HepG2 (cell line): Measurements from ENCODE around the gene LYRM1. TPM values are rescaled to one million over a fixed set of nuclear protein-coding genes. Genes with fewer than 3 reads are reported as not detected.

ENCODE experiments used
- ATAC-seq: fragments of 200-7000 bp; cut with Tn5 transposase; 3 replicates; pipeline ENCODE4 v1.9.1; 2020; ENCODE audit warnings: mild to moderate bottlenecking, moderate library complexity
- BruUV-seq: library from RNA; stranded (reverse); fragments of 400-500 nt; replicated peaks from 2 replicates; lab custom pipeline; 2021; lab: Mats Ljungman, UMichigan
- CTCF ChIA-PET: fragments of 300-600 bp; formaldehyde crosslinking; extraction: SDS; loops from one replicate; lab custom pipeline; 2021; ENCODE audit warnings: low total read pairs, inconsistent platforms, low intra/inter-chr PET ratio; lab: Yijun Ruan, JAX
- POLR2A ChIA-PET: fragments of 350-600 bp; sonication (Branson Sonifier 250); formaldehyde crosslinking; loops from one replicate; lab custom pipeline; 2020; ENCODE audit warnings: antibody characterized with exemption, inconsistent platforms; lab: Yijun Ruan, JAX
- DNase-seq: peaks from one replicate; pipeline ENCODE4 v3.0.0-alpha.2; 2015; ENCODE audit warnings: low spot score
- FAIRE-seq: peaks from 3 replicates; lab custom pipeline; 2011; peaks lifted over from hg19 to GRCh38; lab: Jason Lieb, UNC
- H2AFZ ChIP-seq: one replicate; pipeline ENCODE4 v1.6.1; 2011; ENCODE audit warnings: low read length, inconsistent platforms
- H3K27ac ChIP-seq: fragments of 300-600 bp; 3 replicates; pipeline ENCODE4 v1.8.0; 2011; ENCODE audit warnings: mixed run types, mild to moderate bottlenecking, mixed read lengths, low read length, inconsistent platforms; ENCODE audit not compliant: insufficient read depth; ENCODE audit errors: extremely low read length
- H3K27me3 ChIP-seq, 2 experiments: fragments of 200-600 bp in 1 of 2; 2 replicates in 1 of 2; 3 replicates in 1 of 2; pipeline versions ENCODE4 v1.6.0 to v1.8.0; 2011; ENCODE audit warnings: low read length in 2 of 2, mild to moderate bottlenecking in 2 of 2, moderate library complexity in 2 of 2, inconsistent platforms in 1 of 2; ENCODE audit not compliant: insufficient read depth in 2 of 2, control insufficient read depth in 1 of 2
- H3K36me3 ChIP-seq, 2 experiments: fragments of 200-600 bp in 1 of 2; replicated peaks in 1 of 2; 2 replicates in 1 of 2; 3 replicates in 1 of 2; pipeline versions ENCODE4 v1.5.1 to v1.8.0; 2011; ENCODE audit warnings: low read length in 2 of 2, inconsistent platforms in 1 of 2; ENCODE audit not compliant: insufficient read depth in 2 of 2, control insufficient read depth in 1 of 2
- H3K4me1 ChIP-seq: 2 replicates; pipeline ENCODE4 v1.5.1; 2012; ENCODE audit warnings: low read length, inconsistent platforms; ENCODE audit not compliant: insufficient read depth
- H3K4me2 ChIP-seq: 2 replicates; pipeline ENCODE4 v1.6.0; 2011; ENCODE audit warnings: low read depth, low read length, inconsistent platforms
- H3K4me3 ChIP-seq, 3 experiments: fragments of 200-600 bp in 1 of 3; sonication (generic), shearing (Covaris generic) in 1 of 3; replicated peaks in 1 of 3; 2 replicates each; pipeline ENCODE4 v1.5.1; 2011 to 2016; ENCODE audit warnings: low read length in 3 of 3, inconsistent platforms in 2 of 3, low read depth in 2 of 3, mild to moderate bottlenecking in 2 of 3, control low read depth in 1 of 3, mixed read lengths in 1 of 3; ENCODE audit not compliant: insufficient read depth in 1 of 3
- H3K79me2 ChIP-seq: one replicate; pipeline ENCODE4 v1.6.1; 2011; ENCODE audit warnings: low read length, inconsistent platforms; ENCODE audit not compliant: insufficient read depth
- H3K9ac ChIP-seq: 2 replicates; pipeline ENCODE4 v1.6.0; 2011; ENCODE audit warnings: mild to moderate bottlenecking, low read depth, low read length, inconsistent platforms; ENCODE audit not compliant: insufficient read depth
- H3K9me3 ChIP-seq: 2 replicates; pipeline ENCODE4 v1.5.1; 2012; ENCODE audit warnings: mild to moderate bottlenecking, low read length
- H4K20me1 ChIP-seq: 2 replicates; pipeline ENCODE4 v1.6.0; 2011; ENCODE audit warnings: inconsistent platforms, mild to moderate bottlenecking, low read length, moderate library complexity; ENCODE audit not compliant: insufficient read depth
- FOSL1 ChIP-seq: sonication (generic); formaldehyde crosslinking; IDR thresholded peaks from 2 replicates; pipeline ENCODE4 v1.9.0; 2021; ENCODE audit warnings: missing genetic modification reagents, borderline replicate concordance
- GPBP1L1 ChIP-seq: sonication (generic); formaldehyde crosslinking; IDR thresholded peaks from 2 replicates; pipeline ENCODE4 v1.5.0; 2020; ENCODE audit warnings: mild to moderate bottlenecking, missing genetic modification reagents
- HNRNPK ChIP-seq: fragments of 200-400 bp; formaldehyde crosslinking; IDR thresholded peaks from 2 replicates; pipeline ENCODE4 v1.6.1; 2018; ENCODE audit warnings: low read length, low read depth, moderate library complexity, mild to moderate bottlenecking; ENCODE audit not compliant: poor library complexity, severe bottlenecking
- IRF1 ChIP-seq: sonication (generic); formaldehyde crosslinking; IDR thresholded peaks from 2 replicates; pipeline ENCODE4 v1.4.0; 2020; ENCODE audit warnings: low read depth, mild to moderate bottlenecking, missing genetic modification reagents
- KLF6 ChIP-seq: IDR thresholded peaks from 2 replicates; pipeline ENCODE4 v1.8.0; 2016; ENCODE audit warnings: missing biosample characterization, missing genetic modification reagents
- SP1 ChIP-seq, 2 experiments: fragments of 450-650 bp in 1 of 2; sonication (generic) in 1 of 2; formaldehyde crosslinking in 1 of 2; IDR thresholded peaks; 2 replicates each; pipeline versions ENCODE4 v1.4.0 to v1.6.1; 2016 to 2020; ENCODE audit warnings: missing genetic modification reagents in 1 of 2
- THAP9 ChIP-seq: sonication (generic); formaldehyde crosslinking; IDR thresholded peaks from 2 replicates; pipeline ENCODE4; 2020; ENCODE audit warnings: missing genetic modification reagents, mild to moderate bottlenecking, borderline replicate concordance
- ZBTB20 ChIP-seq: sonication (generic); formaldehyde crosslinking; IDR thresholded peaks from 2 replicates; pipeline ENCODE4 v1.8.1; 2023; ENCODE audit warnings: missing genetic modification reagents, low read depth, mild to moderate bottlenecking, borderline replicate concordance
- ZNF724P ChIP-seq: sonication (generic); formaldehyde crosslinking; IDR thresholded peaks from 2 replicates; pipeline ENCODE4 v1.8.0; 2022; ENCODE audit warnings: missing genetic modification reagents, borderline replicate concordance
- ZNF777 ChIP-seq: sonication (generic); formaldehyde crosslinking; IDR thresholded peaks from 2 replicates; pipeline ENCODE4 v1.4.0; 2020; ENCODE audit warnings: missing genetic modification reagents
- ZSCAN30 ChIP-seq: sonication (generic); formaldehyde crosslinking; IDR thresholded peaks from 2 replicates; pipeline ENCODE4 v1.5.0; 2020; ENCODE audit warnings: mild to moderate bottlenecking, missing genetic modification reagents
- WGBS: methylation state at CpG from one replicate; pipeline ENCODE4 v1.1.6; 2017; ENCODE audit warnings: low lambda C conversion rate; 5-methylcytosine and 5-hydroxymethylcytosine counted together
- in situ Hi-C: cut with HindIII; loops from 2 replicates; pipeline ENCODE4 v1.10.0; 2017; ENCODE audit warnings: low pct_unique_long_range_greater_than_20kb; ENCODE audit not compliant: extremely low pct_ligation_motif_present
- intact Hi-C: fragments of 100-400 bp; cut with micrococcal nuclease; formaldehyde crosslinking; loops from one replicate; pipeline ENCODE4 v1.10.0; 2022; ENCODE audit not compliant: unreplicated experiment
- polyA plus RNA-seq, 8 experiments: library from polyadenylated mRNA; depleted of rRNA in 3 of 8; stranded (reverse) in 7 of 8; unstranded in 1 of 8; fragments of >200 nt; fragmentation: Illumina TruSeq in 4 of 8; extraction: Trizol in 4 of 8; gene quantifications; 2 replicates each; pipeline versions ENCODE4 v1.2.1 to v1.2.3, GENCODE V29; 2011 to 2016; ENCODE audit warnings: low read depth in 4 of 8, missing spikeins in 1 of 8, mixed read lengths in 1 of 8; ENCODE audit not compliant: insufficient read depth in 1 of 8
- total RNA-seq, 5 experiments: library from RNA; depleted of rRNA; stranded (reverse); fragments of >200 nt; fragmentation: Illumina TruSeq; extraction: Trizol; gene quantifications; 2 replicates each; pipeline ENCODE4 v1.2.3, GENCODE V29; 2016; ENCODE audit warnings: low read depth in 1 of 5
- TF ChIP-seq, protein P1 (sequence below): sonication (generic); formaldehyde crosslinking; IDR thresholded peaks from 2 replicates; pipeline ENCODE4 v1.9.0; 2022; ENCODE audit warnings: missing genetic modification reagents, mild to moderate bottlenecking, borderline replicate concordance
- TF ChIP-seq, protein P2 (sequence below): sonication (generic); formaldehyde crosslinking; IDR thresholded peaks from 2 replicates; pipeline ENCODE4 v1.4.0; 2020; ENCODE audit warnings: missing genetic modification reagents

The LYRM1 gene
- total and polyA plus RNA-seq, 2 of the 13 experiments (the other 11 are each of a cell fraction or from before 2014, with no cell fraction given), result 59.2 to 82.6 TPM

GRCh38 chr16:20948444-20948843 is 47.9 kb downstream of the LYRM1 start (continued):
- TF ChIP-seq, protein P1, sequence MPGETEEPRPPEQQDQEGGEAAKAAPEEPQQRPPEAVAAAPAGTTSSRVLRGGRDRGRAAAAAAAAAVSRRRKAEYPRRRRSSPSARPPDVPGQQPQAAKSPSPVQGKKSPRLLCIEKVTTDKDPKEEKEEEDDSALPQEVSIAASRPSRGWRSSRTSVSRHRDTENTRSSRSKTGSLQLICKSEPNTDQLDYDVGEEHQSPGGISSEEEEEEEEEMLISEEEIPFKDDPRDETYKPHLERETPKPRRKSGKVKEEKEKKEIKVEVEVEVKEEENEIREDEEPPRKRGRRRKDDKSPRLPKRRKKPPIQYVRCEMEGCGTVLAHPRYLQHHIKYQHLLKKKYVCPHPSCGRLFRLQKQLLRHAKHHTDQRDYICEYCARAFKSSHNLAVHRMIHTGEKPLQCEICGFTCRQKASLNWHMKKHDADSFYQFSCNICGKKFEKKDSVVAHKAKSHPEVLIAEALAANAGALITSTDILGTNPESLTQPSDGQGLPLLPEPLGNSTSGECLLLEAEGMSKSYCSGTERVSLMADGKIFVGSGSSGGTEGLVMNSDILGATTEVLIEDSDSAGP (CRISPR knock-in tag), result no peak
- TF ChIP-seq ZSCAN30, result no peak
- TF ChIP-seq ZNF777 (CRISPR knock-in tag), result no peak
- no peak for TF ChIP-seq IRF1
- TF ChIP-seq, protein P2, sequence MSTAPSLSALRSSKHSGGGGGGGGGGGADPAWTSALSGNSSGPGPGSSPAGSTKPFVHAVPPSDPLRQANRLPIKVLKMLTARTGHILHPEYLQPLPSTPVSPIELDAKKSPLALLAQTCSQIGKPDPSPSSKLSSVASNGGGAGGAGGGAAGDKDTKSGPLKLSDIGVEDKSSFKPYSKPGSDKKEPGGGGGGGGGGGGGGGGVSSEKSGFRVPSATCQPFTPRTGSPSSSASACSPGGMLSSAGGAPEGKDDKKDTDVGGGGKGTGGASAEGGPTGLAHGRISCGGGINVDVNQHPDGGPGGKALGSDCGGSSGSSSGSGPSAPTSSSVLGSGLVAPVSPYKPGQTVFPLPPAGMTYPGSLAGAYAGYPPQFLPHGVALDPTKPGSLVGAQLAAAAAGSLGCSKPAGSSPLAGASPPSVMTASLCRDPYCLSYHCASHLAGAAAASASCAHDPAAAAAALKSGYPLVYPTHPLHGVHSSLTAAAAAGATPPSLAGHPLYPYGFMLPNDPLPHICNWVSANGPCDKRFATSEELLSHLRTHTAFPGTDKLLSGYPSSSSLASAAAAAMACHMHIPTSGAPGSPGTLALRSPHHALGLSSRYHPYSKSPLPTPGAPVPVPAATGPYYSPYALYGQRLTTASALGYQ, result no peak

- no peak overlapping the region for H3K4me2 ChIP-seq
- no peaks in the 10 kb centered on the region for H3K4me1 ChIP-seq
- no peaks in the 10 kb centered on the region for H3K9me3 ChIP-seq
- H3K27me3 ChIP-seq, result peaks cover 0 to 7% of the 10 kb centered on the region in 2 experiments; a peak in 1 of 5 replicates
- in situ Hi-C loops, result no loop called here
- no peak for DNase-seq
- H4K20me1 ChIP-seq, result no peaks in the 10 kb centered on the region
- H3K27ac ChIP-seq, result no peak overlapping the region
- intact Hi-C loops, result no loop called here
- FAIRE-seq, result no peak
- TF ChIP-seq GPBP1L1 (CRISPR knock-in tag), result no peak
- no peak for TF ChIP-seq ZNF724P (CRISPR knock-in tag)
- no peak for TF ChIP-seq HNRNPK
- no peak for TF ChIP-seq ZBTB20
- TF ChIP-seq KLF6 (CRISPR knock-in tag), result no peak
- no peak for TF ChIP-seq FOSL1 (CRISPR knock-in tag)
- TF ChIP-seq IRF1, result no peak
- no peak for TF ChIP-seq SP1 (IDR thresholded peaks at IDR 0.05)
- TF ChIP-seq SP1 (CRISPR knock-in tag; IDR thresholded peaks at IDR 0.05), result no peak
- no peak for TF ChIP-seq THAP9
- TF ChIP-seq, all 625 proteins: peak for 0
- Histone ChIP-seq H3K36me3 (no peaks in the 10 kb centered on the region), H2AFZ (no peak overlapping the region), H3K79me2 (no peaks in the 10 kb centered on the region), H3K9ac (no peak overlapping the region), H3K4me3 (no peak overlapping the region)
- BruUV-seq, result no TSS peak
- 42% methylated on average over 3 of the region's 3 CpGs for WGBS
- ChIA-PET POLR2A (no interaction called here), CTCF (no interaction called here)
- ATAC-seq, result no peak
Observed at GRCh38 chr16:20949660-20950059, 49.1 kb downstream of the LYRM1 start.
